Gastrocnemius medialis (tissue), 4 donors: ENCODE data around the gene SUGP2. TPM values are rescaled to one million over a fixed set of nuclear protein-coding genes. Genes with fewer than 3 reads are reported as not detected.

Source experiments
- ATAC-seq, 2 donors: fragments of 150-250 bp; one replicate each; pipeline ENCODE4 v1.9.1; 2016
- DNase-seq, 2 donors: peaks; one replicate each; pipeline ENCODE4 v3.0.0-alpha.2; 2019
- H3K27ac ChIP-seq, 4 donors: fragments of 200-600 bp; sonication (generic); 1 replicate in 1 of 4; 2 replicates in 3 of 4; pipeline ENCODE4 v1.5.1; 2016 to 2018; ENCODE audit warnings: mild to moderate bottlenecking in 2 of 4, moderate library complexity in 1 of 4
- H3K27me3 ChIP-seq, 3 donors: fragments of 200-600 bp; sonication (generic) in 2 of 3; 1 replicate in 1 of 3; 2 replicates in 2 of 3; pipeline versions ENCODE4 v1.5.1 to v1.6.0; 2016 to 2019; ENCODE audit warnings: mild to moderate bottlenecking in 1 of 3, moderate library complexity in 1 of 3
- H3K36me3 ChIP-seq, 2 donors: fragments of 200-600 bp; sonication (generic) in 1 of 2; one replicate each; pipeline ENCODE4 v1.5.1; 2017 to 2018
- H3K4me1 ChIP-seq, 2 donors: fragments of 200-600 bp; sonication (generic) in 1 of 2; one replicate each; pipeline ENCODE4 v1.5.1; 2016 to 2017; ENCODE audit warnings: mild to moderate bottlenecking in 2 of 2
- H3K4me3 ChIP-seq, 4 donors: fragments of 200-600 bp; sonication (generic) in 3 of 4; 1 replicate in 1 of 4; 2 replicates in 3 of 4; pipeline ENCODE4 v1.5.1; 2016 to 2019; ENCODE audit warnings: mild to moderate bottlenecking in 2 of 4
- H3K9me3 ChIP-seq, 3 donors: fragments of 200-600 bp; sonication (generic) in 2 of 3; 1 replicate in 1 of 3; 2 replicates in 2 of 3; pipeline ENCODE4 v1.5.1; 2016 to 2019
- CTCF ChIP-seq, 5 experiments: fragments of 450-650 bp in 3 of 5; fragments of 200-600 bp in 2 of 5; sonication (generic) in 2 of 5; IDR thresholded peaks in 4 of 5; conservative IDR thresholded peaks in 1 of 5; 1 replicate in 4 of 5; 2 replicates in 1 of 5; pipeline ENCODE4 v1.5.1; 2016 to 2019; ENCODE audit warnings: antibody characterized with exemption in 5 of 5, mild to moderate bottlenecking in 3 of 5, moderate library complexity in 3 of 5
- POLR2A ChIP-seq, 2 donors: fragments of 450-650 bp; IDR thresholded peaks; one replicate each; pipeline ENCODE4 v1.6.1; 2017; ENCODE audit warnings: antibody characterized with exemption in 2 of 2, mild to moderate bottlenecking in 2 of 2, moderate library complexity in 2 of 2
- in situ Hi-C, 4 donors: fragments of 200-750 bp; cut with MboI; loops; one replicate each; pipeline versions ENCODE4 v1.15.0 to v1.8.0; 2017; ENCODE audit warnings: low sequenced_read_pairs in 4 of 4
- intact Hi-C: fragments of 100-400 bp; cut with DNase I; formaldehyde crosslinking; loops from one replicate; pipeline ENCODE4 v1.15.1; 2023; ENCODE audit warnings: low total_unique reads
- total RNA-seq, 4 donors: library from RNA; depleted of rRNA; stranded (reverse); fragments of >200 nt; gene quantifications; one replicate each; pipeline versions ENCODE4 v1.1.0 to v1.2.3, GENCODE V29; 2016

The SUGP2 gene
- total RNA-seq, 4 donors from 2014 or later: 24.6 to 38.2 (median 32.8) TPM

GRCh38 chr19:18964121-18964520, 69.2 kb downstream of the SUGP2 start:
- ATAC-seq (no peak), DNase-seq (no peak)
- H3K36me3 ChIP-seq: no peaks in the 10 kb centered on the region
- H3K4me1 ChIP-seq: peaks cover 3 to 12% of the 10 kb centered on the region in 2 donors
- intact Hi-C loops (no loop called here), in situ Hi-C loops (no loop called here)
- no peaks in the 10 kb centered on the region for H3K9me3 ChIP-seq
- H3K27me3 ChIP-seq: peaks cover 0 to 23% (median 15%) of the 10 kb centered on the region in 3 donors
- H3K27ac ChIP-seq: no peak overlapping the region
- no peak overlapping the region for H3K4me3 ChIP-seq
- TF ChIP-seq CTCF (IDR thresholded peaks at IDR 0.05 in 4 of 5, conservative IDR thresholded peaks at IDR 0.05 in 1 of 5) (no peak), POLR2A (IDR thresholded peaks at IDR 0.05) (no peak)

- Histone ChIP-seq H3K4me3 (no peak overlapping the region), H3K36me3 (no peaks in the 10 kb centered on the region), H3K4me1 (no peaks in the 10 kb centered on the region), H3K27me3 (peaks cover 0 to 23% (median 15%) of the 10 kb centered on the region in 3 donors), H3K9me3 (no peaks in the 10 kb centered on the region), H3K27ac (no peak overlapping the region)
- no peak for ATAC-seq
- no peak for DNase-seq
- in situ Hi-C loops: no loop called here
- TF ChIP-seq CTCF (IDR thresholded peaks at IDR 0.05 in 4 of 5, conservative IDR thresholded peaks at IDR 0.05 in 1 of 5): no peak
- intact Hi-C loops: no loop called here
Measured at GRCh38 chr19:18961767-18962620, 71.3 kb downstream of the SUGP2 start.

- in situ Hi-C loops: no loop called here
- Histone ChIP-seq H3K9me3 (no peaks in the 10 kb centered on the region), H3K4me1 (no peaks in the 10 kb centered on the region), H3K4me3 (no peak overlapping the region), H3K27me3 (peaks cover 0 to 23% (median 15%) of the 10 kb centered on the region in 3 donors), H3K36me3 (no peaks in the 10 kb centered on the region), H3K27ac (no peak overlapping the region)
- ATAC-seq (no peak), DNase-seq (no peak)
- intact Hi-C loops: no loop called here
- no peak for TF ChIP-seq CTCF (IDR thresholded peaks at IDR 0.05 in 4 of 5, conservative IDR thresholded peaks at IDR 0.05 in 1 of 5)
- TF ChIP-seq POLR2A (IDR thresholded peaks at IDR 0.05): no peak
Measured at GRCh38 chr19:18960370-18960769, 72.9 kb downstream of the SUGP2 start.

GRCh38 chr19:18955042-18955441, 78.3 kb downstream of the SUGP2 start:
- Histone ChIP-seq H3K27me3 (no peaks in the 10 kb centered on the region), H3K4me1 (peaks cover 0 to 3% of the 10 kb centered on the region in 2 donors), H3K9me3 (no peaks in the 10 kb centered on the region), H3K36me3 (no peaks in the 10 kb centered on the region), H3K4me3 (no peak overlapping the region), H3K27ac (no peak overlapping the region)
- ATAC-seq: no peak
- intact Hi-C loops: no loop called here
- TF ChIP-seq CTCF (IDR thresholded peaks at IDR 0.05 in 4 of 5, conservative IDR thresholded peaks at IDR 0.05 in 1 of 5): no peak
- TF ChIP-seq POLR2A (IDR thresholded peaks at IDR 0.05): no peak
- in situ Hi-C loops: no loop called here
- DNase-seq: no peak
